ENCODE data around the gene DEDD2.
A peak's percentile ranks its signal among the peaks of the same experiment; 100 is the strongest.

DEDD2 gene

GRCh38 chr19:42233106-42233505 lies 15.6 kb upstream of the DEDD2 start:
- Histone ChIP-seq H3K9me3 (ENCODE audit: control insufficient read depth, insufficient read depth, low read length) (no peaks in the 10 kb centered on the region), H3K4me1 (ENCODE audit: control insufficient read depth, insufficient read depth, low read length) (no peaks in the 10 kb centered on the region), H3K27me3 (ENCODE audit: control insufficient read depth, insufficient read depth, low read length) (no peaks in the 10 kb centered on the region), H3K36me3 (ENCODE audit: control insufficient read depth, insufficient read depth, low read length) (peaks cover 65% of the 10 kb centered on the region), H3K9ac (ENCODE audit: low read depth, low read length) (no peak overlapping the region), H3K4me3 (ENCODE audit: low read depth, low read length) (no peak overlapping the region)

DNA sequence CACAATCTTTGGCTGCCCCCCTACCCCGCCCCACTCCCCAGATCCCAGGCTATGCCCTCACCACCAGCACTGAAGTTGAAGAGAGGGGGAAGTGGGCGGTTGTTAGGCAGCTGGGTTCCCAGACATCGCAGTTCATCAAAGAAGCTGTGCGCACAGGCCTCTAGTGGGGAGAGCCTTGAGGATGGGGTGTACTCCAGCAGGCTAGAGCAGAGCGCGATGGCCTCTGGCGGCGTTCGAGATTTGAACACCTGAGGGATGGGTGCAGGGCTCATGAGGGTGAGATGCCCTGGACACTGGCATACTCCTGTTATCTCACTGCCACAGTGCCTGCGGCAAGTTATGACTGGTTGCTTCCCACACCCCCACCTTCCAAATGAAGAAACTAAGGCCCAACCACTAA lies 15.0 kb upstream of the DEDD2 start:
- H3K36me3 ChIP-seq (ENCODE audit: control insufficient read depth, insufficient read depth, low read length) = peaks cover 67% of the 10 kb centered on the region
- H3K4me3 ChIP-seq (ENCODE audit: low read depth, low read length) = no peak overlapping the region
- H3K4me1 ChIP-seq (ENCODE audit: control insufficient read depth, insufficient read depth, low read length) = no peaks in the 10 kb centered on the region
- H3K9me3 ChIP-seq (ENCODE audit: control insufficient read depth, insufficient read depth, low read length) = no peaks in the 10 kb centered on the region
- no peaks in the 10 kb centered on the region for H3K27me3 ChIP-seq (ENCODE audit: control insufficient read depth, insufficient read depth, low read length)
- no peak overlapping the region for H3K9ac ChIP-seq (ENCODE audit: low read depth, low read length)

DNA sequence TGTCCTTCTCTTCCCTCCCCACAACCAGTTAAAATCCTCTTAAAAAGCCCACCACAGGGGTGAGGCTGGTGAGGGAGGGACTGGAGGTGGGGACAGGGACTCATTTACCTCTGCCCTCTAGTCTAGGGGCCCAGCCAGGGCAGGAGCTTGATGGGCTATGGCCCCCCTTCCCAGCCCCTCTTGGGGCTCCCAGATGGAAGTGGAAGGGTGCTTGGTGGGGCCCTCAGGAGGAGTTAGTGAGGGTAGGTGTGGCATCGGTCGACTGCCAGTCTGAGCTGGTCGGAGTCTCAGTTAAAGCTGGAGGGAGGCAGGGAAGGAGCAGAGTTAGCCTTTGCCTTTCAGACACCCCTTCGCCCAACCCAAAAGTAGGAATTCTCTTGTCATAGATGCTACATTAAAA lies 13.1 kb upstream of the DEDD2 start:
- no peaks in the 10 kb centered on the region for H3K27me3 ChIP-seq (ENCODE audit: control insufficient read depth, insufficient read depth, low read length)
- H3K9me3 ChIP-seq (ENCODE audit: control insufficient read depth, insufficient read depth, low read length) = no peaks in the 10 kb centered on the region
- peaks cover 71% of the 10 kb centered on the region for H3K36me3 ChIP-seq (ENCODE audit: control insufficient read depth, insufficient read depth, low read length)
- no peaks in the 10 kb centered on the region for H3K4me1 ChIP-seq (ENCODE audit: control insufficient read depth, insufficient read depth, low read length)
- H3K9ac ChIP-seq (ENCODE audit: low read depth, low read length) = no peak overlapping the region
- H3K4me3 ChIP-seq (ENCODE audit: low read depth, low read length) = no peak overlapping the region

DNA sequence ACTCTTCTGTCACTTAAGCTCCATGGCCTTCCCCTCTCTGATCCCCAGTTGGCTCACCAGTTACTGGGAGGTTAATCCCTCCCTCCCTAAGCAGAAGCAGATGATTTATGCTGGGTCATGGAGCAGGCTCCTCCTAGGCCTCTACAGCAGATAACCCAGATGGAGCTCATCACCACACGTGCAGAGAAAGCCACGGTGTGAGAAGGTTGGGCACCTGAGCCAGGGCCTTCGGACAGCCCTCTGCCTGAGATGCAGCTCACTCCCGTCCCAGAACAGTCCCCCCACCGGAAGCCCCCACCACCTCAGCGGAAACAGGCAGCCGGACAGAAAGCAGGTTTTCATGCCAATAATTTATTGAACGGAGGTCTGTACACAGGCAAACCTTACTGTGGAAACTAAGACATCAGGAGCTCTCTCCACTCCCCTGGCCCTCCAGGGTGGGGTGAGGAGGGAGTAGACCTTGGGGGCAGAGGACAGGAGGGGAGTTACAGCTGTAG lies 12.4 kb upstream of the DEDD2 start:
- H3K4me3 ChIP-seq (ENCODE audit: low read depth, low read length) = no peak overlapping the region
- peaks cover 77% of the 10 kb centered on the region for H3K36me3 ChIP-seq (ENCODE audit: control insufficient read depth, insufficient read depth, low read length)
- H3K4me1 ChIP-seq (ENCODE audit: control insufficient read depth, insufficient read depth, low read length) = no peaks in the 10 kb centered on the region
- H3K9me3 ChIP-seq (ENCODE audit: control insufficient read depth, insufficient read depth, low read length) = no peaks in the 10 kb centered on the region
- H3K9ac ChIP-seq (ENCODE audit: low read depth, low read length) = no peak overlapping the region
- no peaks in the 10 kb centered on the region for H3K27me3 ChIP-seq (ENCODE audit: control insufficient read depth, insufficient read depth, low read length)

- no peak overlapping the region for H3K4me3 ChIP-seq (ENCODE audit: low read depth, low read length)
- no peaks in the 10 kb centered on the region for H3K4me1 ChIP-seq (ENCODE audit: control insufficient read depth, insufficient read depth, low read length)
- no peak overlapping the region for H3K9ac ChIP-seq (ENCODE audit: low read depth, low read length)
- no peaks in the 10 kb centered on the region for H3K9me3 ChIP-seq (ENCODE audit: control insufficient read depth, insufficient read depth, low read length)
- H3K36me3 ChIP-seq (ENCODE audit: control insufficient read depth, insufficient read depth, low read length) = peaks cover 80% of the 10 kb centered on the region
- H3K27me3 ChIP-seq (ENCODE audit: control insufficient read depth, insufficient read depth, low read length) = no peaks in the 10 kb centered on the region
Observed at GRCh38 chr19:42229301-42229854, 11.9 kb upstream of the DEDD2 start.

DNA sequence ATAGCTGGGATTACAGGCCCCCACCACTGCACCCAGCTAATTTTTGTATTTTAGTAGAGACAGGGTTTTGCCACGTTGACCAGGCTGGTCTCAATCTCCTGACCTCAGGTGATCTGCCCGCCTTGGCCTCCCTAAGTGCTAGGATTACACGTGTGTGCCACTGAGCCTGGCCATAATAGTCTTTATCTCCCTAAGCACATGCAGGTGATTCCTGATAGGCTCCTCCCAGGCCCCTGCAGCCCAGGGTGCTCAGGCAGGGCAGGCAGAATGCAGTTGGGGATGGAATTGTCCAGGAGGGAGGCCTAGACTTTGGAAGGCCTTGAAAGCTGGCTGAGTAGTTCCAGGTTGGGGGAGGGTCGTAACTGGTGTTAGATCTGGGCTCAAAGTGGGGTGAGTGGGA lies 11.2 kb upstream of the DEDD2 start:
- Histone ChIP-seq H3K36me3 (ENCODE audit: control insufficient read depth, insufficient read depth, low read length) (peaks cover 78% of the 10 kb centered on the region), H3K9me3 (ENCODE audit: control insufficient read depth, insufficient read depth, low read length) (no peaks in the 10 kb centered on the region), H3K4me3 (ENCODE audit: low read depth, low read length) (no peak overlapping the region)

DNA sequence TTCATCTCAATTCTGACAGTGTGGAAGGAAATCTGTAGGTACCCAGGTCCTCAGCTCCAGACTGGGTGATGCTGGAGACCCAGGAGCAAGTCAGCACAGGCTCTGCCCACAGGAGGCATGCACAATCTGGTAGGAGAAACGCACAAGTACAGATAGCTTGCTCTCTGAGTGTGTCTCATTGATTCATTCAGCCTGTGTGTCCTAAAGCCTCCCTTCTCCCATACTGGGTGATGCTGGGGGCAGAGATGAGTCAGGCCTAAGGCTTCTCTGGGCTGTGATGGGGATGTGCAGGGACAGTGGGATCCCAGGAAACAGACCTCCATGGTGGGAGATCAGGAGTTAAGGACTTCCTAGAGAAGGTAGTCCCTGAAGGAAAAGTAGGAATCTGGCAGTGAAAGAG lies 9.4 kb upstream of the DEDD2 start:
- Histone ChIP-seq H3K4me3 (ENCODE audit: low read depth, low read length) (no peak overlapping the region), H3K36me3 (ENCODE audit: control insufficient read depth, insufficient read depth, low read length) (peaks cover 63% of the 10 kb centered on the region), H3K9me3 (ENCODE audit: control insufficient read depth, insufficient read depth, low read length) (no peaks in the 10 kb centered on the region), H3K4me1 (ENCODE audit: control insufficient read depth, insufficient read depth, low read length) (no peaks in the 10 kb centered on the region), H3K9ac (ENCODE audit: low read depth, low read length) (no peak overlapping the region), H3K27me3 (ENCODE audit: control insufficient read depth, insufficient read depth, low read length) (no peaks in the 10 kb centered on the region)

More for the DNA sequence above, 11.2 kb upstream of the DEDD2 start:
- Histone ChIP-seq H3K9ac (ENCODE audit: low read depth, low read length) (no peak overlapping the region), H3K4me1 (ENCODE audit: control insufficient read depth, insufficient read depth, low read length) (no peaks in the 10 kb centered on the region), H3K27me3 (ENCODE audit: control insufficient read depth, insufficient read depth, low read length) (no peaks in the 10 kb centered on the region)

- Histone ChIP-seq H3K9ac (ENCODE audit: low read depth, low read length) (no peak overlapping the region), H3K4me3 (ENCODE audit: low read depth, low read length) (no peak overlapping the region), H3K9me3 (ENCODE audit: control insufficient read depth, insufficient read depth, low read length) (no peaks in the 10 kb centered on the region), H3K4me1 (ENCODE audit: control insufficient read depth, insufficient read depth, low read length) (no peaks in the 10 kb centered on the region), H3K27me3 (ENCODE audit: control insufficient read depth, insufficient read depth, low read length) (no peaks in the 10 kb centered on the region), H3K36me3 (ENCODE audit: control insufficient read depth, insufficient read depth, low read length) (peaks cover 53% of the 10 kb centered on the region)
Observed at GRCh38 chr19:42225718-42226292, 8.3 kb upstream of the DEDD2 start.

DNA sequence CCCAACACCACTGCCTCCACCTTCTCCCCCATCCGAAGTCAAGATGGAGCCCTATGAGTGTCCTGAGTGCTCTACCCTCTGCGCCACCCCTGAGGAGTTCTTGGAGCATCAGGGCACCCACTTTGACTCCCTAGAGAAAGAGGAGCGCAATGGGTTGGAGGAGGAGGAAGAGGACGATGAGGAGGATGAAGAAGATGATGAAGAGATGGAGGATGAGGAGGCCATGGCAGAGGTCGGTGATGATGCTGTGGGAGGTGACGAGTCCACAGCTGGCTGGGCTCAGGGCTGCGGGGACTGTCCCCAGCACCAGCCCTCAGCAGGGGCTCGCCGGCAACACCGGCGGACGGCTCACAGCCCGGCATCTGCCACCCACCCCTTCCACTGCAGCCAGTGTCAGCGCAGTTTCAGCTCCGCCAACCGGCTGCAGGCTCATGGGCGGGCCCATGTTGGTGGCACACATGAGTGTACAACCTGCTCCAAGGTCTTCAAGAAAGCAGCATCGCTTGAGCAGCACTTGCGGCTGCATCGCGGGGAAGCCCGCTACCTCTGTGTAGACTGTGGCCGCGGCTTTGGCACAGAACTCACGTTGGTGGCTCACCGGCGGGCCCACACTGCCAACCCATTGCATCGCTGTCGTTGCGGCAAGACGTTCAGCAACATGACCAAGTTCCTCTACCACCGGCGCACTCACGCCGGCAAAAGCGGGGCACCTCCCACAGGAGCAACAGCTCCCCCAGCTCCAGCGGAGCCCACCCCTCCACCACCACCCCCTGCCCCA lies 7.7 kb upstream of the DEDD2 start:
- Histone ChIP-seq H3K9ac (ENCODE audit: low read depth, low read length) (no peak overlapping the region), H3K4me3 (ENCODE audit: low read depth, low read length) (no peak overlapping the region), H3K36me3 (ENCODE audit: control insufficient read depth, insufficient read depth, low read length) (peaks cover 50% of the 10 kb centered on the region), H3K4me1 (ENCODE audit: control insufficient read depth, insufficient read depth, low read length) (no peaks in the 10 kb centered on the region), H3K27me3 (ENCODE audit: control insufficient read depth, insufficient read depth, low read length) (no peaks in the 10 kb centered on the region), H3K9me3 (ENCODE audit: control insufficient read depth, insufficient read depth, low read length) (no peaks in the 10 kb centered on the region)

DNA sequence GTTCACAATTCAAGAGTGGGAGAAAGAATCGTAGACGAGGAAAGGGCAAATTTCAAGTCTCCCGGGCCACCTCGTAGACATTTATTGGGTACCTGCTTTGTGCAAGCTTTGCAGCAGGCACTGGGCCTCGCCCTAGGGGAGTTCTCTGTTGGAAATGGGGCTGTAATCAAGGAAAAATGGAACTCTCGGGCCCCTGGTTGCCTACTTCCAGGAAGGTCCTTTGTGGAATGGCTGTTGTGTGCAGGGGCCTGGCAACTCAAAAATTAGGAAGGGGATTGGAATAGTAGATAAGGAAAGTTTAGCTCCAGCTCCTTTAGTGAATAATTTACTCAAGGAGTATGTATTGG lies 3.2 kb upstream of the DEDD2 start:
- Histone ChIP-seq H3K9ac (ENCODE audit: low read depth, low read length) (peak overlapping the region; percentile 91), H3K4me3 (ENCODE audit: low read depth, low read length) (peak overlapping the region; percentile 91), H3K9me3 (ENCODE audit: control insufficient read depth, insufficient read depth, low read length) (no peaks in the 10 kb centered on the region), H3K36me3 (ENCODE audit: control insufficient read depth, insufficient read depth, low read length) (peaks cover 19% of the 10 kb centered on the region), H3K4me1 (ENCODE audit: control insufficient read depth, insufficient read depth, low read length) (peaks cover 15% of the 10 kb centered on the region), H3K27me3 (ENCODE audit: control insufficient read depth, insufficient read depth, low read length) (no peaks in the 10 kb centered on the region)

- no peaks in the 10 kb centered on the region for H3K27me3 ChIP-seq (ENCODE audit: control insufficient read depth, insufficient read depth, low read length)
- H3K4me3 ChIP-seq (ENCODE audit: low read depth, low read length) = peak within 1 kb of the TSS; percentile 91
- H3K36me3 ChIP-seq (ENCODE audit: control insufficient read depth, insufficient read depth, low read length) = peaks cover 12% of the 10 kb centered on the region
- no peaks in the 10 kb centered on the region for H3K9me3 ChIP-seq (ENCODE audit: control insufficient read depth, insufficient read depth, low read length)
- peaks cover 16% of the 10 kb centered on the region for H3K4me1 ChIP-seq (ENCODE audit: control insufficient read depth, insufficient read depth, low read length)
- peak within 1 kb of the TSS; percentile 91 for H3K9ac ChIP-seq (ENCODE audit: low read depth, low read length)
Observed at GRCh38 chr19:42219812-42220750, 2.6 kb upstream of the DEDD2 start, which contains the start of gene ZNF526. Gene ZNF526 (plus strand): TSS chr19:42220312. CDS start chr19:42224404, 4,092 bp downstream.
